Right kidney (tissue), 9 donors: ENCODE results near the gene PLXDC1.

Experiments used
- DNase-seq: peaks from one replicate; pipeline ENCODE4 v3.0.0-alpha.2; 2016
- long read RNA-seq, 8 donors: transcript quantifications; one replicate each; lab custom pipeline, GENCODE V29; 2026

PLXDC1 gene
- long read RNA-seq, donor 1, partial matches to known transcripts, result 3,664 of 5,824 reads
- long read RNA-seq, donor 1, other reads (novel, unspliced or antisense), result 2,159 of 5,824 reads
- long read RNA-seq, donor 2, result 0 reads
- long read RNA-seq, donor 3, partial matches to known transcripts, result 0 of 1 reads
- long read RNA-seq, donor 3, other reads (novel, unspliced or antisense), result 0 of 1 reads
- long read RNA-seq, donor 4, result 0 reads
- long read RNA-seq, donor 5, result 0 reads
- long read RNA-seq, donor 6, result 0 reads
- long read RNA-seq, donor 7, result 0 reads
- long read RNA-seq, donor 8, partial matches to known transcripts, result 0 of 1 reads
- long read RNA-seq, donor 8, other reads (novel, unspliced or antisense), result 0 of 1 reads

- DNase-seq, result peak; percentile 50
These were observed at the start of gene PLXDC1 for GRCh38 chr17:39151150-39151942. Gene PLXDC1 (minus strand): TSS chr17:39151637. CDS start chr17:39151437, 200 bp downstream.

GRCh38 chr17:39200957-39201510, 49.6 kb upstream of the PLXDC1 start:
- DNase-seq, result no peak

- DNase-seq, result peak; percentile 97
These were observed 48.8 kb upstream of the PLXDC1 start, which contains the start of gene RPL19 for GRCh38 chr17:39200070-39200879. Gene RPL19 (plus strand): TSS chr17:39200283. CDS start chr17:39200345, 62 bp downstream.

GRCh38 chr17:39199820-39200069, 48.3 kb upstream of the PLXDC1 start:
- no peak for DNase-seq

GRCh38 chr17:39198186-39198566, 46.7 kb upstream of the PLXDC1 start:
- no peak for DNase-seq

GRCh38 chr17:39197380-39198185, 46.1 kb upstream of the PLXDC1 start, which contains the start of gene CACNB1:
Gene CACNB1 (minus strand): TSS chr17:39197669. CDS start chr17:39197495, 174 bp downstream.
- peak; percentile 86 for DNase-seq

GRCh38 chr17:39196808-39197291, 45.4 kb upstream of the PLXDC1 start:
- no peak for DNase-seq

- DNase-seq, result no peak
These were observed 44.9 kb upstream of the PLXDC1 start for GRCh38 chr17:39196241-39196807.

- DNase-seq, result no peak
These were observed 44.2 kb upstream of the PLXDC1 start for GRCh38 chr17:39195568-39196160.

GRCh38 chr17:39194985-39195524, 43.6 kb upstream of the PLXDC1 start:
- no peak for DNase-seq

GRCh38 chr17:39194089-39194984, 42.9 kb upstream of the PLXDC1 start:
- no peak for DNase-seq

GRCh38 chr17:39193346-39193745, 41.9 kb upstream of the PLXDC1 start:
- no peak for DNase-seq

- DNase-seq, result no peak
These were observed 41.5 kb upstream of the PLXDC1 start for GRCh38 chr17:39192901-39193300.

- no peak for DNase-seq
These were observed 40.5 kb upstream of the PLXDC1 start for GRCh38 chr17:39191750-39192510.

GRCh38 chr17:39187152-39187830, 35.9 kb upstream of the PLXDC1 start:
- no peak for DNase-seq

- no peak for DNase-seq
These were observed 35.1 kb upstream of the PLXDC1 start for GRCh38 chr17:39186481-39187002.

- DNase-seq, result no peak
These were observed 32.3 kb upstream of the PLXDC1 start for GRCh38 chr17:39183720-39184119.

- no peak for DNase-seq
These were observed 31.6 kb upstream of the PLXDC1 start for GRCh38 chr17:39183045-39183444.
